ENCODE measurements around the gene GIT1.

The GIT1 gene

GRCh38 chr17:29579866-29580771 is 9.3 kb downstream of the GIT1 start:
- peak; percentile 83 for DNase-seq

- no peak for DNase-seq
Observed at GRCh38 chr17:29578626-29579485, 10.6 kb downstream of the GIT1 start.

GRCh38 chr17:29577385-29578211 is 11.8 kb downstream of the GIT1 start:
- DNase-seq = no peak

GRCh38 chr17:29577001-29577370 is 12.5 kb downstream of the GIT1 start:
- DNase-seq = no peak

GRCh38 chr17:29576214-29577000 is 13.0 kb downstream of the GIT1 start:
- DNase-seq = no peak

- no peak for DNase-seq
Observed at GRCh38 chr17:29575511-29576213, 13.8 kb downstream of the GIT1 start.

GRCh38 chr17:29574732-29575510 is 14.5 kb downstream of the GIT1 start:
- DNase-seq = no peak

GRCh38 chr17:29573871-29574731 is 15.3 kb downstream of the GIT1 start:
- DNase-seq = no peak

- DNase-seq = no peak
Observed at GRCh38 chr17:29573558-29573869, 15.9 kb downstream of the GIT1 start.

GRCh38 chr17:29572691-29573557 is 16.5 kb downstream of the GIT1 start:
- DNase-seq = peak; percentile 21

GRCh38 chr17:29571883-29572681 is 17.4 kb downstream of the GIT1 start:
- DNase-seq = no peak

- no peak for DNase-seq
Observed at GRCh38 chr17:29571486-29571882, 18.0 kb downstream of the GIT1 start.

- DNase-seq = no peak
Observed at GRCh38 chr17:29570521-29570920, 18.9 kb downstream of the GIT1 start.

GRCh38 chr17:29569245-29569950 is 20.1 kb downstream of the GIT1 start:
- no peak for DNase-seq

GRCh38 chr17:29568331-29569244 is 20.9 kb downstream of the GIT1 start, which contains the start of gene TP53I13:
Gene TP53I13 (plus strand): TSS chr17:29568701. CDS start chr17:29568759, 58 bp downstream.
- peak; percentile 83 for DNase-seq
